ENCODE results near the gene KRT5. TPM values are rescaled to one million over a fixed set of nuclear protein-coding genes. Genes with fewer than 3 reads are reported as not detected.

Gene KRT5
- total RNA-seq, 1 experiment from 2014 or later: 0.67 TPM

- TF ChIP-seq CTCF (conservative IDR thresholded peaks at IDR 0.05; ENCODE audit: low read depth, low read length) (no peak), EZH2 (IDR thresholded peaks at IDR 0.05; ENCODE audit: borderline replicate concordance, low read depth, low read length, poor library complexity, severe bottlenecking) (no peak)
- no peak within 1 kb of the TSS for H3K27ac ChIP-seq (ENCODE audit: low read depth, low read length, poor library complexity, severe bottlenecking)
- CTCF ChIA-PET: no interaction called here
- H3K4me3 ChIP-seq (ENCODE audit: low read depth, low read length, poor library complexity, severe bottlenecking): no peak within 1 kb of the TSS
- H3K9me3 ChIP-seq (ENCODE audit: low read depth, low read length, poor library complexity, severe bottlenecking): no peaks in the 10 kb centered on the region
- no peaks in the 10 kb centered on the region for H3K36me3 ChIP-seq (ENCODE audit: insufficient read depth, low read length, poor library complexity, severe bottlenecking)
- peaks cover 13% of the 10 kb centered on the region for H3K27me3 ChIP-seq (replicated peaks; ENCODE audit: insufficient read depth, low read depth, low read length, poor library complexity)
- no peaks in the 10 kb centered on the region for H3K4me1 ChIP-seq (ENCODE audit: insufficient read depth, low read length, poor library complexity, severe bottlenecking)
- intact Hi-C loops (cut with micrococcal nuclease; ENCODE audit: unreplicated experiment): no loop called here
- POLR2A ChIA-PET (ENCODE audit: low non-redundant PET): no interaction called here
- BruUV-seq (replicated peaks): no TSS peak
- no peak for DNase-seq (ENCODE audit: low spot score)
Observed at GRCh38 chr12:52552681-52553195, 32.5 kb upstream of the KRT5 start, which contains the start of gene KRT71. Gene KRT71 (minus strand): TSS chr12:52553145. CDS start chr12:52553077, 68 bp downstream.

GRCh38 chr12:52552055-52552454 lies 31.9 kb upstream of the KRT5 start:
- ChIA-PET CTCF (no interaction called here), POLR2A (ENCODE audit: low non-redundant PET) (no interaction called here)
- Histone ChIP-seq H3K4me1 (ENCODE audit: insufficient read depth, low read length, poor library complexity, severe bottlenecking) (no peaks in the 10 kb centered on the region), H3K4me3 (ENCODE audit: low read depth, low read length, poor library complexity, severe bottlenecking) (no peak overlapping the region), H3K27me3 (replicated peaks; ENCODE audit: insufficient read depth, low read depth, low read length, poor library complexity) (peaks cover 13% of the 10 kb centered on the region), H3K36me3 (ENCODE audit: insufficient read depth, low read length, poor library complexity, severe bottlenecking) (no peaks in the 10 kb centered on the region), H3K9me3 (ENCODE audit: low read depth, low read length, poor library complexity, severe bottlenecking) (no peaks in the 10 kb centered on the region), H3K27ac (ENCODE audit: low read depth, low read length, poor library complexity, severe bottlenecking) (no peak overlapping the region)
- no peak for TF ChIP-seq CTCF (conservative IDR thresholded peaks at IDR 0.05; ENCODE audit: low read depth, low read length)
- no peak for TF ChIP-seq EZH2 (IDR thresholded peaks at IDR 0.05; ENCODE audit: borderline replicate concordance, low read depth, low read length, poor library complexity, severe bottlenecking)
- intact Hi-C loops (cut with micrococcal nuclease; ENCODE audit: unreplicated experiment): no loop called here
- no TSS peak for BruUV-seq (replicated peaks)
- DNase-seq (ENCODE audit: low spot score): no peak

- intact Hi-C loops (cut with micrococcal nuclease; ENCODE audit: unreplicated experiment): no loop called here
- H3K27ac ChIP-seq (ENCODE audit: low read depth, low read length, poor library complexity, severe bottlenecking): no peak overlapping the region
- POLR2A ChIA-PET (ENCODE audit: low non-redundant PET): no interaction called here
- no TSS peak for BruUV-seq (replicated peaks)
- CTCF ChIA-PET: no interaction called here
- peaks cover 13% of the 10 kb centered on the region for H3K27me3 ChIP-seq (replicated peaks; ENCODE audit: insufficient read depth, low read depth, low read length, poor library complexity)
- no peaks in the 10 kb centered on the region for H3K36me3 ChIP-seq (ENCODE audit: insufficient read depth, low read length, poor library complexity, severe bottlenecking)
- H3K4me1 ChIP-seq (ENCODE audit: insufficient read depth, low read length, poor library complexity, severe bottlenecking): no peaks in the 10 kb centered on the region
- no peak overlapping the region for H3K4me3 ChIP-seq (ENCODE audit: low read depth, low read length, poor library complexity, severe bottlenecking)
- H3K9me3 ChIP-seq (ENCODE audit: low read depth, low read length, poor library complexity, severe bottlenecking): no peaks in the 10 kb centered on the region
- no peak for DNase-seq (ENCODE audit: low spot score)
- TF ChIP-seq CTCF (conservative IDR thresholded peaks at IDR 0.05; ENCODE audit: low read depth, low read length): no peak
- no peak for TF ChIP-seq EZH2 (IDR thresholded peaks at IDR 0.05; ENCODE audit: borderline replicate concordance, low read depth, low read length, poor library complexity, severe bottlenecking)
Observed at GRCh38 chr12:52551216-52551865, 31.1 kb upstream of the KRT5 start.

Data from A673 (cell line).